Caco-2 (cell line): ENCODE data around the gene MGAT1. TPM values are rescaled to one million over a fixed set of nuclear protein-coding genes. Genes with fewer than 3 reads are reported as not detected.

Experiments
- BruUV-seq: library from RNA; stranded (reverse); fragments of 400-500 nt; replicated peaks from 2 replicates; lab custom pipeline; 2021; lab: Mats Ljungman, UMichigan
- CTCF ChIA-PET: fragments of 300-600 bp; sonication (Branson Sonifier 250); formaldehyde crosslinking; loops from one replicate; lab custom pipeline; 2022; ENCODE audit warnings: antibody characterized with exemption; lab: Charles Lee
- POLR2A ChIA-PET: fragments of 300-600 bp; sonication (Branson Sonifier 250); formaldehyde crosslinking; loops from one replicate; lab custom pipeline; 2022; ENCODE audit warnings: antibody characterized with exemption; lab: Charles Lee
- DNase-seq, 2 experiments: peaks; one replicate each; pipeline versions ENCODE4 v3.0.0 to v3.0.0-alpha.2; 2020 to 2022
- H3K27me3 ChIP-seq: replicated peaks from 2 replicates; pipeline ENCODE4 v1.6.0; 2011; ENCODE audit warnings: low read length; ENCODE audit not compliant: control insufficient read depth, insufficient read depth
- H3K36me3 ChIP-seq: 2 replicates; pipeline ENCODE4 v1.5.1; 2011; ENCODE audit warnings: low read length; ENCODE audit not compliant: control insufficient read depth, insufficient read depth
- H3K4me1 ChIP-seq: fragments of 250-450 bp; sonication (Bioruptor Pico); 2 replicates; pipeline ENCODE4 v1.5.1; 2020; ENCODE audit warnings: mild to moderate bottlenecking
- H3K4me3 ChIP-seq: 2 replicates; pipeline ENCODE4 v1.5.1; 2011; ENCODE audit warnings: low read depth, mild to moderate bottlenecking, control low read depth, low read length
- H3K9me3 ChIP-seq: fragments of 250-450 bp; sonication (Bioruptor Pico); 2 replicates; pipeline ENCODE4 v1.5.1; 2020; ENCODE audit warnings: mild to moderate bottlenecking, moderate library complexity
- H3K27ac Mint-ChIP-seq: one replicate; pipeline ENCODE4 v1.8.0; 2022; ENCODE audit warnings: mixed read lengths; ENCODE audit not compliant: unreplicated experiment
- H3K27me3 Mint-ChIP-seq: one replicate; pipeline ENCODE4 v1.8.0; 2022; ENCODE audit warnings: mixed read lengths; ENCODE audit not compliant: insufficient read depth, unreplicated experiment
- H3K36me3 Mint-ChIP-seq: one replicate; pipeline ENCODE4 v1.8.0; 2022; ENCODE audit warnings: mild to moderate bottlenecking, mixed read lengths; ENCODE audit not compliant: insufficient read depth, unreplicated experiment
- H3K4me1 Mint-ChIP-seq: one replicate; pipeline ENCODE4 v1.8.0; 2022; ENCODE audit warnings: low read depth, mixed read lengths; ENCODE audit not compliant: unreplicated experiment
- H3K4me3 Mint-ChIP-seq: one replicate; pipeline ENCODE4 v1.8.0; 2022; ENCODE audit warnings: mild to moderate bottlenecking, moderate library complexity, mixed read lengths; ENCODE audit not compliant: unreplicated experiment
- H3K9me3 Mint-ChIP-seq: one replicate; pipeline ENCODE4 v1.8.0; 2022; ENCODE audit warnings: mixed read lengths; ENCODE audit not compliant: unreplicated experiment
- intact Hi-C: fragments of 100-400 bp; cut with micrococcal nuclease; formaldehyde crosslinking; loops from one replicate; pipeline ENCODE4 v1.10.0; 2022; ENCODE audit not compliant: unreplicated experiment
- total RNA-seq: library from RNA; stranded (reverse); gene quantifications from 2 replicates; pipeline ENCODE4 v1.2.3, GENCODE V29; 2022
- TF ChIP-seq, protein P1 (sequence below), 2 experiments: fragments of 200-600 bp in 1 of 2; IDR thresholded peaks; 1 replicate in 1 of 2; 2 replicates in 1 of 2; pipeline versions ENCODE4 v1.5.1 to v1.8.0; 2011 to 2022; ENCODE audit warnings: antibody characterized with exemption in 1 of 2, control low read depth in 1 of 2, inconsistent platforms in 1 of 2, low read depth in 1 of 2, low read length in 1 of 2, mild to moderate bottlenecking in 1 of 2, moderate library complexity in 1 of 2; ENCODE audit not compliant: insufficient read depth in 1 of 2, severe bottlenecking in 1 of 2, unreplicated experiment in 1 of 2

The MGAT1 gene
- total RNA-seq, 1 experiment from 2014 or later = 80.1 TPM

DNA sequence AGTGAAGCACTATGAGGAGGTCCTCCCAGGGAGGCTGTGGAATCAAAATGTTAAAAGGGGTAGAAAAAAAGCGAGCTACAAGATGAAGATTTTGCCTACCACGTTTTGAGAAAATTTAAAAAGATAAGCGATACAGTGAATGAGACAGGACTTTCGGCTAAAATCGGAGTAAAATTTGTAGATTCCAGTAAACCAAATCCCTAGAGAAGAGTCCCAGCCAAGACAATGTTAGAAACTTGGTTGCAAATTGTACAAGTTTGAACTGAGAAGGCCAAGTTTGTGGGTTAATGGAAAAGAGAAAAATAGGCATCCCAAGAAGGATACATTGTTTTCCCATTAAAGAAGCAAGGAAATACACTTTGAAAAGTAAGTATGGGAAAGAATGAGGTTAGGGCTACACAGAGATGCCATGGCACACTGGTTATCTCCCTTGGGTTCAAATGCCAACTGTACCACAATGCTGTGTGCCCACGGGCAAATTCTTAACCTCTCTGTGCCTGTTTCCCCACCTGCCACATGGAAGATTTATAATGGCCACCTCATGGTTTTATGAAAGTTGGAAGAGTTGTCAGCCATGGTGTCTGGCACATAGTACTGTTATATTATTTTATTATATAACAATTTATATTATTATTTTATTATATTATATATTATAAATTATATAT is 16.2 kb upstream of the MGAT1 start:
- H3K27ac Mint-ChIP-seq = no peak overlapping the region

DNA sequence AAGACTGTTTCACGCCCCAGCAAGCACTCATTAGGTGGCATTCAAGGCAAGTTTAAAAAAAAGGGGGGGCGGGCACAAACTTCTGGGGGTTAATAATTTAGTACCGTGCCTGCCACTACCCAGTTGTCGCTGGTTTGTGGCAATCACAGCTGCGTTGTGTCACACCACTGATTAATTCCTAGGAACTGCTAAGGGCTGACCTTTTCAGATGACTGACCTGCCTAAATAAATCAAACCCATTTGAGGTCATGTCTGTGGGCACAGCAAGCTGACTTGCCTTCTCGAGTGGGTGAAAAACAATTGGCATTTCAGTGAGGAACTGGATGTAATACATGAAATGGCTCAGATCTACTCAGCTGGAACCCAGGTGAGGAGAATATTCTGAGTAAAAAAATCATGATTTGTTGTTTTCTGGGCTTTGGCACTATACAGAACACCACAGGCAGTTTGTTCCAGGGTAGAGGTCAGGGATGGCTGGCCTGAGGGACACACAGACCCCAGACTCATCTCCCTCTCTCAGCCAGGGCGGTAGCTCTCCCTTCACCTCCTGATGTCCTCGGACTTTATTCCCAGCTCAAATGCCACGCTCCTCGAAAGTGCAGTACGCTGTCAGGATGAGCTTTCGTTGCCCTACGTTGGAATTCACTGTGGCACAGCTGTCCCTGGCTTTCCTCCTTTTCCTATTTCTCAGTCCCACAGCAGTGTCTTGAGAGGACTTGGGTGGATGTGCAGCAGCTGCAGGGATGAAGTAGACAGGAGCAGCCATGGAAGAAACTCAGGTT is 15.5 kb upstream of the MGAT1 start:
- no peak overlapping the region for H3K27ac Mint-ChIP-seq
- no peaks in the 10 kb centered on the region for H3K27me3 ChIP-seq
- no peaks in the 10 kb centered on the region for H3K9me3 ChIP-seq
- H3K9me3 Mint-ChIP-seq = no peaks in the 10 kb centered on the region
- H3K4me1 ChIP-seq = peaks cover 33% of the 10 kb centered on the region
- intact Hi-C loops = loop anchor here (10.0 kb wide), 1 partner anchor 367 kb away; no protein-coding TSS in a partner anchor
- H3K27me3 Mint-ChIP-seq = no peaks in the 10 kb centered on the region
- H3K4me3 Mint-ChIP-seq = no peak overlapping the region
- H3K4me1 Mint-ChIP-seq = peaks cover 27% of the 10 kb centered on the region
- TF ChIP-seq, protein P1, sequence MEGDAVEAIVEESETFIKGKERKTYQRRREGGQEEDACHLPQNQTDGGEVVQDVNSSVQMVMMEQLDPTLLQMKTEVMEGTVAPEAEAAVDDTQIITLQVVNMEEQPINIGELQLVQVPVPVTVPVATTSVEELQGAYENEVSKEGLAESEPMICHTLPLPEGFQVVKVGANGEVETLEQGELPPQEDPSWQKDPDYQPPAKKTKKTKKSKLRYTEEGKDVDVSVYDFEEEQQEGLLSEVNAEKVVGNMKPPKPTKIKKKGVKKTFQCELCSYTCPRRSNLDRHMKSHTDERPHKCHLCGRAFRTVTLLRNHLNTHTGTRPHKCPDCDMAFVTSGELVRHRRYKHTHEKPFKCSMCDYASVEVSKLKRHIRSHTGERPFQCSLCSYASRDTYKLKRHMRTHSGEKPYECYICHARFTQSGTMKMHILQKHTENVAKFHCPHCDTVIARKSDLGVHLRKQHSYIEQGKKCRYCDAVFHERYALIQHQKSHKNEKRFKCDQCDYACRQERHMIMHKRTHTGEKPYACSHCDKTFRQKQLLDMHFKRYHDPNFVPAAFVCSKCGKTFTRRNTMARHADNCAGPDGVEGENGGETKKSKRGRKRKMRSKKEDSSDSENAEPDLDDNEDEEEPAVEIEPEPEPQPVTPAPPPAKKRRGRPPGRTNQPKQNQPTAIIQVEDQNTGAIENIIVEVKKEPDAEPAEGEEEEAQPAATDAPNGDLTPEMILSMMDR (IDR thresholded peaks at IDR 0.05; ENCODE audit: insufficient read depth in 1 of 2, low read depth in 1 of 2, low read length in 1 of 2, severe bottlenecking in 1 of 2, unreplicated experiment in 1 of 2) = no peak
- BruUV-seq = no TSS peak
- H3K4me3 ChIP-seq = no peak overlapping the region
- no peaks in the 10 kb centered on the region for H3K36me3 Mint-ChIP-seq
- CTCF ChIA-PET = no interaction called here
- H3K36me3 ChIP-seq = peaks cover 1% of the 10 kb centered on the region; the same call in 1 of the 2 replicates
- no peak for DNase-seq
- POLR2A ChIA-PET = interaction anchor here (0.8 to 1.1 kb wide), 2 partner anchors 13 to 42 kb away, joined by 4 to 10 read pairs; no protein-coding TSS in a partner anchor

More for the DNA sequence above, 16.2 kb upstream of the MGAT1 start:
- Mint-ChIP-seq H3K4me1 (peaks cover 21% of the 10 kb centered on the region), H3K36me3 (no peaks in the 10 kb centered on the region), H3K4me3 (no peak overlapping the region), H3K9me3 (no peaks in the 10 kb centered on the region), H3K27me3 (no peaks in the 10 kb centered on the region)
- ChIA-PET CTCF (no interaction called here), POLR2A (interaction anchor here (0.8 kb wide), 1 partner anchor 42 kb away, joined by 10 read pairs; no protein-coding TSS in a partner anchor)
- intact Hi-C loops = loop anchor here (10.0 kb wide), 1 partner anchor 366 kb away; no protein-coding TSS in a partner anchor
- no peaks in the 10 kb centered on the region for H3K27me3 ChIP-seq
- no TSS peak for BruUV-seq
- peaks cover 34% of the 10 kb centered on the region for H3K4me1 ChIP-seq
- H3K4me3 ChIP-seq = no peak overlapping the region
- H3K9me3 ChIP-seq = no peaks in the 10 kb centered on the region
- DNase-seq = no peak
- peaks cover 1% of the 10 kb centered on the region; the same call in 1 of the 2 replicates for H3K36me3 ChIP-seq
- TF ChIP-seq, protein P1 (IDR thresholded peaks at IDR 0.05; ENCODE audit: insufficient read depth in 1 of 2, low read depth in 1 of 2, low read length in 1 of 2, severe bottlenecking in 1 of 2, unreplicated experiment in 1 of 2) = no peak
